Natural killer cell treated with Interleukin-12 subunit alpha and Interleukin-12 subunit beta and Interleukin-15 and Interleukin-18, amount 100 ng/mL, for 72 hours (primary cell): ENCODE data around the gene OR4D9. TPM values are rescaled to one million over a fixed set of nuclear protein-coding genes. Genes with fewer than 3 reads are reported as not detected.
"Not testable (repeated sequence)": the region's sequence is repeated elsewhere in the genome, so short reads cannot be mapped to it uniquely, and the experiment has no call there.

Experiments
- ATAC-seq, 2 donors: fragments of 150-1000 bp; cut with Tn5 transposase in 1 of 2; sonication (Bioruptor Pico), chemical (Tn5 transposase) in 1 of 2; 2 replicates each; pipeline ENCODE4 v1.10.0; 2021
- DNase-seq: peaks from one replicate; pipeline ENCODE4 v3.0.0; 2022; ENCODE audit warnings: low spot score
- H3K27ac Mint-ChIP-seq, 2 donors: 1 replicate in 1 of 2; 2 replicates in 1 of 2; pipeline ENCODE4 v1.8.0; 2022; ENCODE audit warnings: mixed read lengths in 2 of 2, mild to moderate bottlenecking in 1 of 2, moderate library complexity in 1 of 2
- H3K27me3 Mint-ChIP-seq, 2 donors: 1 replicate in 1 of 2; 2 replicates in 1 of 2; pipeline ENCODE4 v1.8.0; 2022; ENCODE audit warnings: mixed read lengths in 2 of 2
- H3K36me3 Mint-ChIP-seq: one replicate; pipeline ENCODE4 v1.8.0; 2022; ENCODE audit warnings: mixed read lengths
- H3K4me1 Mint-ChIP-seq, 2 donors: 1 replicate in 1 of 2; 2 replicates in 1 of 2; pipeline ENCODE4 v1.8.0; 2022; ENCODE audit warnings: low read depth in 2 of 2, mixed read lengths in 2 of 2, mild to moderate bottlenecking in 1 of 2
- H3K4me3 Mint-ChIP-seq: one replicate; pipeline ENCODE4 v1.8.0; 2022; ENCODE audit warnings: mixed read lengths
- H3K9me3 Mint-ChIP-seq: 2 replicates; pipeline ENCODE4 v1.8.0; 2022; ENCODE audit warnings: mixed read lengths
- total RNA-seq, 2 donors: library from RNA; stranded (reverse); gene quantifications; one replicate each; pipeline ENCODE4 v1.2.3, GENCODE V29; 2022

The OR4D9 gene
- total RNA-seq, 2 donors from 2014 or later, result not detected

DNA sequence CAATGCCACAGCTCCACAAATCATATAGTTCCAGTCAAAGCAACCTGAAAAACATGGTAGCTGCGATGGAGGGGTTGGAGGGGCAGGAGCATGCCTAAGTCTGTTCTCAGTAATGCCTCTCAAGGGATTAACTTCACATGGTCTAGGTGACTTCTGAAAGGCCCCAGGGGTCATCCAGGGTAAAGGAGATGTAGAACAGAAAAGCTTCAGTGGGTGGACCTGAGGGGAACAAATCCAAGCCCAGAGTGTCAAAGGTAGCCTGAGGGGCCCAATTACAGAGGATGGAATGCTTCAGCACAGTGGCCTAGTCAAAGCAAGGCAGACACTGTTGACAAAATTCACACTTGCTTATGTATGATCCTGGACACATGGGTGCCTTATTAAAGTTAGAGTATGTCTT is 23.3 kb downstream of the OR4D9 start:
- no peak overlapping the region for H3K27ac Mint-ChIP-seq
- DNase-seq (no peak), ATAC-seq (no peak)
- H3K4me1 Mint-ChIP-seq, result peaks cover 11 to 18% of the 10 kb centered on the region in 2 donors
- no peaks in the 10 kb centered on the region for H3K36me3 Mint-ChIP-seq
- H3K27me3 Mint-ChIP-seq, result peaks cover 0 to 7% of the 10 kb centered on the region in 2 donors
- no peak overlapping the region for H3K4me3 Mint-ChIP-seq
- H3K9me3 Mint-ChIP-seq, result no peaks in the 10 kb centered on the region

DNA sequence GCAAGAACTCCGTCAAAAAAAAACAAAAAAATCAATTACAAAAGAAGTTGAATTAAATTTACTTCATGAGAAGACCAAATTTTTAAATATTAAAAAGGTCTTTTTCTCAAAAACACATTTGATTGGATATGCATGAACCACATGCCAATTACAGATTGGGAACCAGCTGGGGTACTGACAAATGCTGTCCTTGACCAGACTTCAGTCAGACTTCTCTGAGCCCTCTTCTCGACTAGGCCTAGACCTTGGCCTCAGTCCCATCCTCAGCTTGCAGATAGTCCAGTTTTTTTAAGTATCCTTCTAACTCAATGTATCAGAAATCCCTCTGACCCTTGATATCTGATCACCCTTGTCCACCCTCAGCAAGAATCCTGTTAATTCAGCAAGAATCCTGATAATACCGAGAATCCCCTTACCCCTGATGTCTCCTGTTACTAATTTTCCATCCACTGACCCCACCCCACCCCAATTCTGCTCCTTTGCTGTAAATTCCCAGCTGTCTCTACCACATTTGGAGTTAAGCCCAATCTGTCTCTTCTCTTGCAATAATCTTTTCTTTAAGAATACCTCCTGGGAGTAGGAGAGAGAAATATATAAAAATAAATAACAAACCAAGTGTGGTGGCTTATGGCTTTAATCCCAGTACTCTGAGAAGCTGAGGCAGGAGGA is 30.9 kb downstream of the OR4D9 start:
- DNase-seq (no peak), ATAC-seq (no peak)
- Mint-ChIP-seq H3K36me3 (no peaks in the 10 kb centered on the region), H3K4me1 (peaks cover 5 to 6% of the 10 kb centered on the region in 2 donors), H3K4me3 (no peak overlapping the region), H3K27ac (no peak overlapping the region), H3K9me3 (no peaks in the 10 kb centered on the region), H3K27me3 (peaks cover 7 to 14% of the 10 kb centered on the region in 2 donors)

DNA sequence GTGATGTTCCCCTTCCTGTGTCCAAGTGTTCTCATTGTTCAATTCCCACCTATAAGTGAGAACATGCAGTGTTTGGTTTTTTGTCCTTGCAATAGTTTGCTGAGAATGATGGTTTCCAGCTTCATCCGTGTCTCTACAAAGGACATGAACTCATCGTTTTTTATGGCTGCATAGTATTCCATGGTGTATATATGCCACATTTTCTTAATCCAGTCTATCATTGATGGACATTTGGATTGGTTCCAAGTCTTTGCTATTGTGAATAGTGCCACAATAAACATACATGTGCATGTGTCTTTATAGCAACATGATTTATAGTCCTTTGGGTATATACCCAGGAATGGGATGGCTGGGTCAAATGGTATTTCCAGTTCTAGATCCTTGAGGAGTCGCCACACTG is 32.4 kb downstream of the OR4D9 start:
- H3K36me3 Mint-ChIP-seq, DNase-seq, H3K4me1 Mint-ChIP-seq, H3K4me3 Mint-ChIP-seq, H3K9me3 Mint-ChIP-seq, ATAC-seq, H3K27ac Mint-ChIP-seq: not testable (repeated sequence)
- peaks cover 7 to 14% of the 10 kb centered on the region in 2 donors for H3K27me3 Mint-ChIP-seq

DNA sequence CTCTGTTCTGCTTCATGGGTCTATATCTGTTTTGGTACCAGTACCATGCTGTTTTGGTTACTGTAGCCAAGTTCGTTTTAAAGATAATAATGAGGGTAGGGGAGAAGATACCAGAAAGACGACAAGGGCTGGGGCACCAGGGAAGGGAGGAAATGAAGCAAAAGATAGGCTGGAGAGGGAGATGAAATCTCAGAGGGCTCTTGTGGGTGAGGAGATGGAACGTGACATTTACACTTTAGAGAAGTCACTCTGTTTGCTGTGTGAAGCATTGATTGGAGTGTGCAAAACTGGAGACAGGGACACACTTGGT is 33.5 kb downstream of the OR4D9 start:
- H3K4me1 Mint-ChIP-seq, result peaks cover 6 to 7% of the 10 kb centered on the region in 2 donors
- H3K36me3 Mint-ChIP-seq, result no peaks in the 10 kb centered on the region
- DNase-seq (no peak), ATAC-seq (no peak)
- H3K27me3 Mint-ChIP-seq, result peaks cover 7 to 14% of the 10 kb centered on the region in 2 donors
- H3K9me3 Mint-ChIP-seq, result no peaks in the 10 kb centered on the region
- no peak overlapping the region for H3K4me3 Mint-ChIP-seq
- no peak overlapping the region for H3K27ac Mint-ChIP-seq

DNA sequence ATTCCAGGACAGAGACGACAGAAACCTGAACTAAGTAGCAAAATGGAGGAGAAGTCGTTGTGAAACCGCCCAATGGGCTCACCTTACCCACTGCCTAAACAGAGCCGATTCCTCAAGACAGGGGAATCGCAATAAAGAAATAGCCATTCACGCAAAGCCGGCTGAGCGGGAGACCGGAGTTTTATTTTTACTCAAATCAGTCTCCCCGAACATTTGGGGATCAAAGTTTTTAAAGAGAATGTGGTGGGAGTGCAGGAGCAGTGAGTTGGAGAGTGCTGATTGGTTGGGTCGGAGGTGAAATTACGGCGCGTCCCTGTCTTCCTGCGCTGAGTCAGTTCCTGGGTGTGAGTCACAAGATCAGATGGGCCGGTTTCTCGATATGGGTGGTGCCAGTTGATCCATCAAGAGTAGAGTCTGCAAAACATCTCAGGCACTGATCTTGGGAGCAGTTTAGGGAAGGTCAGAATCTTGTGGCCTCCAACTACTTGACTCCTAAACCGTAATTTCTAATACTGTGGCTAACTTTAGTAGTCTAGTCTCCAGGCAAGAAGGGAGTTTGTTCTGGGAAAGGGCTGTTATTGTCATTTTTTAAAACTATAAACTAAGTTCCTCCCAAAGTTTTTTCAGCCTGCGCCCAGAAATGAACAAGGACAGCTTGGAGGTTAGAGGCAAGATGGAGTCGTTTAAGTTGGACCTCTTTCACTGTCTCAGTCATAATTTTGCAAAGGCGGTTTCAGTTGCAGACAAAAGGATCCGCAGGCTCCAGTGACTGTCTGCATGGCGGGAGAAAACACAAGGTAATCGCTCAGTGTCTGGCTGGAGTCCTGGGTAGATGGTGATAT is 34.1 kb downstream of the OR4D9 start:
- H3K36me3 Mint-ChIP-seq, result no peaks in the 10 kb centered on the region
- H3K4me1 Mint-ChIP-seq, result peaks cover 7 to 8% of the 10 kb centered on the region in 2 donors
- H3K27ac Mint-ChIP-seq, result no peak overlapping the region
- H3K4me3 Mint-ChIP-seq, result no peak overlapping the region
- H3K27me3 Mint-ChIP-seq, result peaks cover 7 to 14% of the 10 kb centered on the region in 2 donors
- H3K9me3 Mint-ChIP-seq, result no peaks in the 10 kb centered on the region
- ATAC-seq, result no peak
- DNase-seq, result no peak

DNA sequence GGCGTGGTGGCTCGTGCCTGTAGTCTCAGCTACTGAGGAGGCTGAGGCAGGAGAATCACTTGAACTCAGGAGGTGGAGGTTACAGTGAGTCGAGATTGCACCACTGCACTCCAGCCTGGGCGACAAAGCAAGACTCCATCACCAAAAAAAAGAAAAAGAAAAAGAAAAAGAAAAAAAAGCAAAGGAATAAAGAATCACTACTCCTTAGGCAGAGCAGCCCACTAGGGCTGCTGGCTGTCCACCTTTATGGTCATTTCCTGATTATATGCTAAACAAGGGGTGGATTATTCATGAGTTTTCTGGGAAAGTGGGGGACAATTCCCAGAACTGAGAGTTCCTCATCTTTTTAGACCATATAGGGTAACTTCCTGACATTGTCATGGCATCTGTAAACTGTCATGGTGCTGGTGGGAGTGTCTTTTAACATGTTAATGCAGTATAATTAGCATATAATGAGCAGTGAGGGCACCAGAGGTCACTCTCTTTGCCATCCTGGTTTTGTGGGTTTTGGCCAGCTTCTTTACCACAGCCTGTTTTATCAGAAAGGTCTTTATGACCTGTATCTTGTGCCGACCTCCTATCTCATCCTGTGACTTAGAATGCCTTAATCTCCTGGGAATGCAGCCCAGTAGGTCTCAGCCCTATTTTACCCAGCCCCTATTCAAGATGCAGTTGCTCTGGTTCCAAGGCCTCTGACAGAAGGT is 36.4 kb downstream of the OR4D9 start:
- not testable (repeated sequence) for H3K4me3 Mint-ChIP-seq, H3K27ac Mint-ChIP-seq, DNase-seq, H3K9me3 Mint-ChIP-seq, ATAC-seq, H3K36me3 Mint-ChIP-seq
- H3K4me1 Mint-ChIP-seq, result peaks cover 22% of the 10 kb centered on the region in 2 donors
- H3K27me3 Mint-ChIP-seq, result peaks cover 7 to 14% of the 10 kb centered on the region in 2 donors

DNA sequence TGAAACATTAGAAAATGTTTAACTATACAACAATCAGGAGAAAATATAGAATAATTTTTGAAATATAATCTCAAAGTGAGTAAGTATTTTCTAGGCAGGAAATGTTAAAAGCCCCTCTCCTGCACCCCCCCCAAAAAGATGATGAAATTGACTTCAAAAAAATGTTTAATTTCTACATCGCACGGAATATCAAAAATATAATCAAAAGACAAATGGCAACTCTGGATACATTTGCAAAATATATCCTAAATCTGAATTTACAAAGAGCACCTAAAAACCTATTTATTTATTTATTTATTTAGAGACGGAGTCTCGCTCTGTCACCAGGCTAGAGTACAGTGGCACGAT is 36.9 kb downstream of the OR4D9 start:
- Mint-ChIP-seq H3K36me3 (no peaks in the 10 kb centered on the region), H3K4me3 (no peak overlapping the region), H3K9me3 (no peaks in the 10 kb centered on the region), H3K4me1 (peaks cover 22% of the 10 kb centered on the region in 2 donors), H3K27ac (no peak overlapping the region), H3K27me3 (peaks cover 7 to 14% of the 10 kb centered on the region in 2 donors)
- no peak for ATAC-seq
- no peak for DNase-seq

DNA sequence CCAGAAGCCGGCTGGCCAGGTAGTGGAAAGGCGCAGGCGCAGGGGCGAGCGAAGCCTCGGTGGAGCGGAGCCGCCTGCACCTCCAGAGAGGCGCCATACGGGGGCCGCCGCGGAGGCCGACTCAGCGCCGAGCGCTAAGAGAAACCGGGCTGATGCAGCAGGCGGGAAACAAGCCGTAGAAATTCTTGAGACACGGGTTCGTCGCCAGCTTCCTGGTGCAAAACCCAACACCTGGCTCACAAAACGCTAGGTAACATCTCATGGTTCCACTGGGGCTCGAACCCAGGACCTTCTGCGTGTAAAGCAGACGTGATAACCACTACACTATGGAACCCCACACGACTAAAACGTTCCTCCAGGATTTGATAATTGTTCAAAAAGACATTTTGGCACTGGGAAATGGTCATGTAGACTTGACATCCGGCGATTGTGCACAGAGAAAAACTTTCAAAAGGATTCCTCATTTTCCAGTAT is 39.1 kb downstream of the OR4D9 start:
- ATAC-seq (peak; percentile 95 to 97), DNase-seq (peak; percentile 87)
- Mint-ChIP-seq H3K4me1 (peaks cover 23% of the 10 kb centered on the region in 2 donors), H3K27me3 (peaks cover 0 to 6% of the 10 kb centered on the region in 2 donors), H3K4me3 (peak overlapping the region; percentile 87), H3K36me3 (no peaks in the 10 kb centered on the region), H3K9me3 (no peaks in the 10 kb centered on the region), H3K27ac (peak overlapping the region; percentile 94 to 95)

DNA sequence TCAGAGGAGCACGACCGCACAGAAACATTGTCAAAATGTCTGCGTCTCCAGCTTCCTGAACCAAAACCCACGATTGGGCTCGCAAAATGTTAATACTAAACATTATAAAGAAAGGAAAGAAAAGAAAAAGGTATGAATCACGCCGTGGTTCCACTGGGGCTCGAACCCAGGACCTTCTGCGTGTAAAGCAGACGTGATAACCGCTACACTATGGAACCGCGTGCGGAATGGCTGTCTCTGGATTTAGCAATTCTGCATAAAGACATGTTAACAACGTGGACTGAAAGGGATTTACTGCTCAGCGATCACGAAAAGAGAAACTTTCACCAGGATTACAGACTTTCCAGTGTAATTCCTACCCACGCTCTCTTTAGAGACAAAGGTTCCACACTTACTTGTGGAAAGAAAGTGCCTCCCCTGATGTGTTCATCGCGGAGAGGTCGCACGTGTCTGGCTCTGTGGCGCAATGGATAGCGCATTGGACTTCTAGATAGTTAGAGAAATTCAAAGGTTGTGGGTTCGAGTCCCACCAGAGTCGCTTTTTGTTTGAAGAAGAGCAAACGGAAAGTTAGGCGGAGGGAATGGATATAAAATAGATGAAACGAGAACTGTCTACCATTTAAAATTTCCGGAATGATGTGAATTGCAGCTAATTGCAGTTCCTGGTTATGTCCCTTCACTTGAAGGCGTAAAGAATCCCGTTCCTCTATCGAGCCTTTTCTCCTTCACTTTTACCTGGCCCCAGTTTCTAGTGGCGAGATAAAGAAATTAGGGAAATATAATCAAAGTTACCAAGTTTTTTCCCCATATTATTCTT is 39.7 kb downstream of the OR4D9 start:
- H3K4me3 Mint-ChIP-seq, result peak overlapping the region; percentile 87
- ATAC-seq (peak; percentile 66 to 76), DNase-seq (peak; percentile 76)
- peaks cover 29 to 30% of the 10 kb centered on the region in 2 donors for H3K4me1 Mint-ChIP-seq
- peak overlapping the region; percentile 94 to 95 for H3K27ac Mint-ChIP-seq
- H3K27me3 Mint-ChIP-seq, result peaks cover 4 to 6% of the 10 kb centered on the region in 2 donors
- H3K9me3 Mint-ChIP-seq, result no peaks in the 10 kb centered on the region
- H3K36me3 Mint-ChIP-seq, result no peaks in the 10 kb centered on the region

DNA sequence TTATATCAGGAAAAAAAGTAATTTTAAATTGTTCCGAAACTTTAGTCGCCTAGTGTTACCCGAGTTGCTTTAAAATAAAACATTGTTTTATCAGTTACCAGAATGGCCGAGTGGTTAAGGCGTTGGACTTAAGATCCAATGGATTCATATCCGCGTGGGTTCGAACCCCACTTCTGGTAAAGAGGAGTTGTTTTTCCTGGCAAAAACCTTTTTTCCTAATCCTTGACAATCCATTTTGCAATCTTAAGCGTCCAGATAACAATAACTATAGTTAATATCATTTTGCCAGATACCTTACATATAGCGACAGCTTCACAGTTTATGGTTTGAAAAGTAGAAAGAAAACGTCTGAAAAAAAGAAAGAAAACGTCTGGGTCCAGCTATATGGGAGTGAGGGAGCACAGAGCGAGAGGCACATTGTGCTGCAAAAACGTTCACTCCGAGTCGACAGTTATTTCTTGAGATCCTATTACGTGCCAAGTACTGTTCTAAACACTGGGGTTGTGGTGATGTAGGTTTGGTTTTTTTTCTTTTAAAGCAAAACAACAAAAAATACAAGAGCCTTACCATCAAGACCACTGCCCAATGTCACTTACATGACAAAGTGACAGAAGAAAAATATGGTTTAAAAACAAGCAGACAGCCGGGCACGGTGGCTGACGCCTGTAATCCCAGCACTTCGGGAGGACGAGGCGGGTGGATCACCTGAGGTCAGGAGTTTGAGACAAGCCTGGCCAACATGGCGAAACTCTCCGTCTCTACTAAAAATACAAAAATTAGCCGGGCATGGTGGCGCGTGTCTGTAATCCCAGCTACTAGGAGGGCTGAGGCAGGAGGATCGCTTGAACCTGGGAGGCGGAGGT is 40.6 kb downstream of the OR4D9 start:
- peaks cover 36 to 37% of the 10 kb centered on the region in 2 donors for H3K4me1 Mint-ChIP-seq
- H3K4me3 Mint-ChIP-seq, result peak overlapping the region; percentile 87
- H3K27me3 Mint-ChIP-seq, result peaks cover 4 to 7% of the 10 kb centered on the region in 2 donors
- no peak for ATAC-seq
- peak overlapping the region; percentile 94 to 95 for H3K27ac Mint-ChIP-seq
- no peaks in the 10 kb centered on the region for H3K9me3 Mint-ChIP-seq
- no peak for DNase-seq
- no peaks in the 10 kb centered on the region for H3K36me3 Mint-ChIP-seq

DNA sequence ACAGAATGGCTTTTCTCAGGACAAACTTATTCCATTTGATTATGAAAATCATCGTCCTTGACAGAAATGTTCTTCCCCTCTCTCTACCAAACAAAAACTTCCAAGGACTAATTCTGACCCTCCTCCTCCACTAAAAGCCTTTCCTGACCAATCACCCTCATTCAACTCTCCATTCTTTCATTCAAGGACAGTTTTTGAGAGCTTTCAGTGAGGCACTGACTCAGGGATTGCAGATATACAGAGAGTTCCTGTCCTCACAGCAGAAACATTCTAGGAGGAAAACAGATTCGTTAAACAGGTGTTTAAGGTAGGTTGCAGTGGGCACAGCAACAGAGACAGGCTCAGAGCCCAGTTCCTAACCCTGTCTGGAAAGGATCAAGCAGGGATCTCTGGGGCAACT is 41.5 kb downstream of the OR4D9 start:
- Mint-ChIP-seq H3K36me3 (no peaks in the 10 kb centered on the region), H3K4me1 (peaks cover 40 to 43% of the 10 kb centered on the region in 2 donors), H3K4me3 (peak overlapping the region; percentile 43), H3K27me3 (peaks cover 4 to 7% of the 10 kb centered on the region in 2 donors), H3K9me3 (no peaks in the 10 kb centered on the region), H3K27ac (no peak overlapping the region)
- DNase-seq, result no peak
- no peak for ATAC-seq

DNA sequence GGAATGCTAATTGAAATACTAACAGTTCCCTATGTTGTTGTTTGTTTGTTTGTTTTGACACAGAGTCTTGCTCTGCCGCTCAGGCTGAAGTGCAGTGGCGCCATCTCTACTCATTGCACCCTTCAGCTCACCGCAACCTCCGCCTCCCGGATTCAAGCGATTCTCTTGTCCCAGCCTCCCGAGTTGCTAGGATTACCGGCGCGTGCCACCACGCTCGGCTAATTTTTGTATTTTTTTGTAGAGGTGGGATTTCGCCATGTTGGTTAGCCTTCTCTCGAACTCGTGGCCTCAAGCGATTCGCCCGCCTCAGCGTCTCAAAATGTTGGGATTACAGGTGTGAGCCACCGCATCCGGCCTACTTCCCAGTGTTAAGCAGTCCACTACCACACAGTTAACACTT is 42.0 kb downstream of the OR4D9 start:
- ATAC-seq, result no peak
- no peak for DNase-seq
- Mint-ChIP-seq H3K9me3 (no peaks in the 10 kb centered on the region), H3K4me1 (peaks cover 40 to 43% of the 10 kb centered on the region in 2 donors), H3K27ac (no peak overlapping the region), H3K27me3 (peaks cover 4 to 7% of the 10 kb centered on the region in 2 donors), H3K36me3 (no peaks in the 10 kb centered on the region), H3K4me3 (no peak overlapping the region)
